ENCODE data around the gene PATL1.

GRCh38 chr11:59615120-59615636 is 53.7 kb downstream of the PATL1 start:
- no peak for TF ChIP-seq POLR2A (IDR thresholded peaks at IDR 0.05; ENCODE audit: low read depth, low read length)
- no peak for TF ChIP-seq POLR2AphosphoS5 (IDR thresholded peaks at IDR 0.05; ENCODE audit: low read depth, low read length)
- TF ChIP-seq TAF1 (IDR thresholded peaks at IDR 0.05; ENCODE audit: low read depth, low read length) = no peak
- no peak for TF ChIP-seq PAX5 (IDR thresholded peaks at IDR 0.05; ENCODE audit: insufficient read depth, low read length, severe bottlenecking)
- no peak for TF ChIP-seq POU2F2 (IDR thresholded peaks at IDR 0.05; ENCODE audit: low read depth, low read length)
